Measurements from ENCODE around the gene NCAPD2.

NCAPD2 gene

DNA sequence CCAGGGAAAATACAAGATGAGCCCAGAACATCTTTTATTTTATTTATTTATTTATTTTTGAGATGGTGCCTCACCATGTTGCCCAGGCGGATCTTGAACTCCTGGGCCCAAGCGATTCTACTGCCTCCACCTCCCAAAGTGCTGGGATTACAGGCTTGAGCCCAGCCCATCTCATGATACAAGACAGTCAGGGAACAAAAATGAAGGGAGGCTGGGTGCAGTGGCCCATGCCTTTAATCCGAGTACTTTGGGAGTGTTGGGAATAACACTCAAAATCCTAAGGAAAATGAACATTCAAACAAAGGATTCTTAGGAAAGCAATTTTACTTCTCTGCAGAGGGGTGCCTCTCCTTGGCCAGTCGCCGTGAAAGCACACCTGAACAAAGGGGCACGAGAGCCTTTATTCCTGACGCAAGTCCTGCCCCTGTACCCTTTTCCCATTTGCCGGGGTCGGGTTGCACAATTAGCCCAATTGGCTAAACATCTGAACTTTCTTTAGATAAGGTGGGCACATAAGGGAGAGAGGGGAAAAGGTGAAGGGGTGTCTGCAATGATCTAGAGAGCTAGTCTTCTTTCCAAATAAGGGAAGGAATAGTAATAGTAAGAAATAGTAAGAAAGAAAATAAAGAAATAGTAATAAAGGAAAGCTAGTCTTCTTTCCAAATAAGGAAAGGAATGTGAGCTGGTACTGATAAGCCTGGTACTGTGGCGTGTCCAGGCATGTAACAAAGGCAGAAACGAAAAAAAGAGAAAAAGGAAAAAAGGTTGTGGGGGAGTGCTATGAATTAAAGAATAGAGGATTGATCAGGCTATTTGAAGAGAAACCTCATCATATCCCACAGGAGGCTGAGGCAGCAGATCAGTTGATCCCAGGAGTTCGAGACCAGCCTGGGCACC, 13.4 kb downstream of the NCAPD2 start:
- TF ChIP-seq, protein P1, sequence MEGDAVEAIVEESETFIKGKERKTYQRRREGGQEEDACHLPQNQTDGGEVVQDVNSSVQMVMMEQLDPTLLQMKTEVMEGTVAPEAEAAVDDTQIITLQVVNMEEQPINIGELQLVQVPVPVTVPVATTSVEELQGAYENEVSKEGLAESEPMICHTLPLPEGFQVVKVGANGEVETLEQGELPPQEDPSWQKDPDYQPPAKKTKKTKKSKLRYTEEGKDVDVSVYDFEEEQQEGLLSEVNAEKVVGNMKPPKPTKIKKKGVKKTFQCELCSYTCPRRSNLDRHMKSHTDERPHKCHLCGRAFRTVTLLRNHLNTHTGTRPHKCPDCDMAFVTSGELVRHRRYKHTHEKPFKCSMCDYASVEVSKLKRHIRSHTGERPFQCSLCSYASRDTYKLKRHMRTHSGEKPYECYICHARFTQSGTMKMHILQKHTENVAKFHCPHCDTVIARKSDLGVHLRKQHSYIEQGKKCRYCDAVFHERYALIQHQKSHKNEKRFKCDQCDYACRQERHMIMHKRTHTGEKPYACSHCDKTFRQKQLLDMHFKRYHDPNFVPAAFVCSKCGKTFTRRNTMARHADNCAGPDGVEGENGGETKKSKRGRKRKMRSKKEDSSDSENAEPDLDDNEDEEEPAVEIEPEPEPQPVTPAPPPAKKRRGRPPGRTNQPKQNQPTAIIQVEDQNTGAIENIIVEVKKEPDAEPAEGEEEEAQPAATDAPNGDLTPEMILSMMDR (IDR thresholded peaks at IDR 0.05; ENCODE audit: control insufficient read depth, extremely low read depth, insufficient read depth) = no peak
- H3K4me3 ChIP-seq (ENCODE audit: low read depth, low read length) = no peak overlapping the region
- no peak for DNase-seq (ENCODE audit: low read depth)

DNA sequence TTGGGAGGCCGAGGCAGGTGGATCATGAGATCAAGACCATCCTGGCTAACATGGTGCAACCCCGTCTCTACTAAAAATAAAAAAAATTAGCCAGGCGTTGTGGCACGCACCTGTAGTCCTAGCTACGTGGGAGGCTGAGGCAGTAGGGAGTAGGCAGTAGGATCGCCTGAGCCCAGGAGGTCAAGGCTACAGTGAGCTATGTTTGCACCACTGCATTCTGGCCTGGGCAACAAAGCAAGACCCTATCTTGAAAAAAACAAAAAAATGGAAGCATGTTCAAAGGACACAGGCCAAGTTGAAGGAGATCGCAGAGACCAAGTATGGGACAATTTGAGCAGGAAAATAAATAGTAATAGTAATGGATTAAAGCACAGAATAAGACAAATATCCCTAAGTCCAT, 14.2 kb downstream of the NCAPD2 start:
- no peak overlapping the region for H3K4me3 ChIP-seq (ENCODE audit: low read depth, low read length)
- TF ChIP-seq, protein P1 (IDR thresholded peaks at IDR 0.05; ENCODE audit: control insufficient read depth, extremely low read depth, insufficient read depth) = no peak
- no peak for DNase-seq (ENCODE audit: low read depth)

DNA sequence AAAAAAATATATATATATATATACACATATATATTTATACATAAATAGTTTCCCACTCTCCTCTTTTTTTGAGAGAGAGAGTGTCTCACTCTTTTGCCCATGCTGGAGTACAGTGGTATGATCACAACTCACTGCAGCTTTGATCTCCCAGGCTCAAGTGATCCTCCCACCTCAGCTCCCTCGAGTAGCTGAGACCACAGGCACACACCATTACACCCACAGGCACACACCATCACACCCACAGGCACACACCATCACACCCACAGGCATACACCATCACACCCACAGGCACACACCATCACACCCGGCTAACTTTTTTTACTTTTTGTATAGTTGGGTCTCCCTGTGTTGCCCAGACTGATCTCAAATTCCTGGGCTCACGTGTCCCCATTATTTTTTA, 26.3 kb downstream of the NCAPD2 start:
- H3K4me3 ChIP-seq (ENCODE audit: low read depth, low read length) = no peak overlapping the region
- TF ChIP-seq, protein P1 (IDR thresholded peaks at IDR 0.05; ENCODE audit: control insufficient read depth, extremely low read depth, insufficient read depth) = no peak
- DNase-seq (ENCODE audit: low read depth) = no peak

DNA sequence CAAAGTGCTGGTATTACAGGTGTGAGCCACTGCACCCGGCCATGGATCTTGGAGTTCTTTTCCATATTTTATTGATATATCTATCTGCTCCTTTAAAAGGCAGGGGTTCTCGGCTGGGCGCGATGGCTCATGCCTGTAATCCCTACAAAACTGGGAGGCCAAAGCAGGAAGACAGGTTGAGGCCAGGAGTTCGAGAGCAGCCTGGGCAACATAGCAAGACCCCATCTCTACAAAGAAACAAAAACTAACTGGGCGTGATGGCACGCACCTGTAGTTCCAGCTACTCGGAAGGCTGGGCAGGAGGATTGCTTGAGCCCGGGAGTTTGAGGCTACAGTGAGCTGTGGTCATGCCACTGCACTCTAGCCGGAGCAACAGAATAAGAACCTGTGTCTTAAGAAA, 28.3 kb downstream of the NCAPD2 start:
- DNase-seq (ENCODE audit: low read depth) = no peak
- TF ChIP-seq, protein P1 (IDR thresholded peaks at IDR 0.05; ENCODE audit: control insufficient read depth, extremely low read depth, insufficient read depth) = no peak
- H3K4me3 ChIP-seq (ENCODE audit: low read depth, low read length) = no peak overlapping the region

DNA sequence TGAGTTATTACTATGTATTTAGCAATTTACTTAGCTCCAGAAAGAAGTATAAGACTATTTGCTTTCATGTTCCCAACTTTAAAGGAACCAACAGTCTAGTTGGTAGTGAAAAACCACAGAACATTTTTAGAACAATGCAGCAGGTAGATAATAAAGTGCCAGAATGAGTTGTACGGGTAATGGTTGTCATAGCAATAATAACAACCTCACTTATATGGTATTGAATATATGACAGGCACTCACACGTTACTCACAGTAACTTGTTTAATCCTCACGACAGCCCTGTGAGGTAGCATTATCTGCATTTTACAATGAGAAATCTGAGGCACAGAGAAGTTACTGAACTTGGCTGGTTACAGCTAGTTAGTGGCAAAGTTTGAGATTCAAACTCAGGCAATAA, 29.8 kb downstream of the NCAPD2 start:
- H3K4me3 ChIP-seq (ENCODE audit: low read depth, low read length) = no peak overlapping the region
- TF ChIP-seq, protein P1 (IDR thresholded peaks at IDR 0.05; ENCODE audit: control insufficient read depth, extremely low read depth, insufficient read depth) = no peak
- DNase-seq (ENCODE audit: low read depth) = no peak

DNA sequence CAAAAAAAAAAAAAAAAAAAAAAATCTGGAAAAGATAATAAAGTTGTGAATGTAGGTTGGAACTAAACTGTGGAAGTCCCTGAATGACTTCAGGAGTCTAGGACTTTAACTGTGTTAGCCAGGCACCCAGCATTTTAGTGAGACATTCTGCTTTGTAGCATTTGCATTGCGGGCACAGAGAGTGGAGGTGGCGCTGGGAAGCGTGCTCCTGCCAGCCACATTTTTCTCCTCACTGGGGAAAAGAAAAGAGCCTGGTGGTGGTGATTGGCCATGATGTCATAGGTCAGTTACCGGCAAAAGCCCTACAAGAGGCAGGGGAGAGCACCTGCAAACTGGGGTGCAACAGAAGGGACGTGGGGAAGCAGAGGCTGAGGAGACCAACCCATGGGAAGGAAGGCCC, 30.7 kb downstream of the NCAPD2 start:
- TF ChIP-seq, protein P1 (IDR thresholded peaks at IDR 0.05; ENCODE audit: control insufficient read depth, extremely low read depth, insufficient read depth) = no peak
- H3K4me3 ChIP-seq (ENCODE audit: low read depth, low read length) = no peak overlapping the region
- no peak for DNase-seq (ENCODE audit: low read depth)

DNA sequence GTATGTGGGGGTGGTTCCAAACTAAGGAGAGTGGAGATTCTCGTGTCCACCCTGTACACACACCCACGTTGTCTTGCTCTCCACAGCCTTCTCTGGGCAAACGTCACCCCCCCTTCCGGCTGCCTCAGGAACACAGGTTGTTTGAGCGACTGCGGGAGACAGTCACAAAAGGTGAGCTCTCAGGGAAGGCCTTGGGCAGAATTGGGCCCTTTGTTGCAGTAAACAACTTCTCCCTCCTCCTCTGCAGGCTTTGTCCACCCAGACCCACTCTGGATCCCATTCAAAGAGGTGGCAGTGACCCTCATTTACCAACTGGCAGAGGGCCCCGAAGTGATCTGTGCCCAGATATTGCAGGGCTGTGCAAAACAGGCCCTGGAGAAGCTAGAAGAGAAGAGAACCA, 32.3 kb downstream of the NCAPD2 start:
- DNase-seq (ENCODE audit: low read depth) = no peak
- TF ChIP-seq, protein P1 (IDR thresholded peaks at IDR 0.05; ENCODE audit: control insufficient read depth, extremely low read depth, insufficient read depth) = no peak
- H3K4me3 ChIP-seq (ENCODE audit: low read depth, low read length) = no peak overlapping the region
